HepG2 (cell line): Measurements from ENCODE around the gene ATG5. TPM values are rescaled to one million over a fixed set of nuclear protein-coding genes. Genes with fewer than 3 reads are reported as not detected.
A peak's percentile ranks its signal among the peaks of the same experiment; 100 is the strongest.

Source experiments
- GABPB1 ChIP-seq: IDR thresholded peaks from 2 replicates; pipeline ENCODE4 v1.6.1; 2016; ENCODE audit warnings: mild to moderate bottlenecking, missing genetic modification reagents, moderate library complexity, missing compliant biosample characterization
- HMGXB4 ChIP-seq, 2 experiments: sonication (generic) in 1 of 2; formaldehyde crosslinking in 1 of 2; IDR thresholded peaks; 2 replicates each; pipeline versions ENCODE4 v1.4.0 to v1.6.1; 2018 to 2020; ENCODE audit warnings: missing genetic modification reagents in 2 of 2, borderline replicate concordance in 1 of 2, low read depth in 1 of 2, mild to moderate bottlenecking in 1 of 2, missing biosample characterization in 1 of 2
- LCORL ChIP-seq, 2 experiments: fragments of 450-650 bp in 1 of 2; sonication (generic) in 1 of 2; formaldehyde crosslinking in 1 of 2; IDR thresholded peaks; 2 replicates each; pipeline versions ENCODE4 v1.5.0 to v1.6.1; 2017 to 2020; ENCODE audit warnings: antibody characterized with exemption in 1 of 2, missing genetic modification reagents in 1 of 2
- RAD21 ChIP-seq: fragments of 450-650 bp; formaldehyde crosslinking; IDR thresholded peaks from 2 replicates; pipeline ENCODE4 v1.5.0; 2020; ENCODE audit warnings: mild to moderate bottlenecking
- REPIN1 ChIP-seq: sonication (generic); formaldehyde crosslinking; IDR thresholded peaks from 2 replicates; pipeline ENCODE4 v1.8.0; 2022; ENCODE audit warnings: missing genetic modification reagents, low read depth, mild to moderate bottlenecking, borderline replicate concordance
- SYNCRIP ChIP-seq: fragments of 200-400 bp; formaldehyde crosslinking; IDR thresholded peaks from 2 replicates; pipeline ENCODE4 v1.6.1; 2018; ENCODE audit warnings: mild to moderate bottlenecking, low read depth, low read length; ENCODE audit not compliant: insufficient read depth
- ZBED4 ChIP-seq: sonication (generic); formaldehyde crosslinking; IDR thresholded peaks from 2 replicates; pipeline ENCODE4 v1.4.0; 2020; ENCODE audit warnings: missing genetic modification reagents, borderline replicate concordance
- ZBTB43 ChIP-seq: sonication (generic); formaldehyde crosslinking; conservative IDR thresholded peaks from 2 replicates; pipeline ENCODE4 v1.4.0; 2020; ENCODE audit warnings: missing genetic modification reagents
- ZBTB7B ChIP-seq: sonication (generic); formaldehyde crosslinking; IDR thresholded peaks from 2 replicates; pipeline ENCODE4 v1.4.0; 2020; ENCODE audit warnings: missing genetic modification reagents
- ZHX2 ChIP-seq, 2 experiments: sonication (generic) in 1 of 2; formaldehyde crosslinking in 1 of 2; IDR thresholded peaks; 2 replicates each; pipeline versions ENCODE4 v1.6.1 to v1.9.0; 2014 to 2022; ENCODE audit warnings: antibody characterized with exemption in 1 of 2, borderline replicate concordance in 1 of 2, inconsistent platforms in 1 of 2, low read depth in 1 of 2, missing genetic modification reagents in 1 of 2
- ZNF3 ChIP-seq: IDR thresholded peaks from 2 replicates; pipeline ENCODE4 v1.7.0; 2017; ENCODE audit warnings: inconsistent platforms
- ZNF34 ChIP-seq: sonication (generic); formaldehyde crosslinking; IDR thresholded peaks from 2 replicates; pipeline ENCODE4 v1.4.0; 2020; ENCODE audit warnings: mild to moderate bottlenecking, missing genetic modification reagents, borderline replicate concordance
- ZNF501 ChIP-seq: sonication (generic); formaldehyde crosslinking; IDR thresholded peaks from 2 replicates; pipeline ENCODE4 v1.5.1; 2020; ENCODE audit warnings: mild to moderate bottlenecking, moderate library complexity, missing genetic modification reagents
- ZNF660 ChIP-seq: sonication (generic); formaldehyde crosslinking; IDR thresholded peaks from 2 replicates; pipeline ENCODE4 v1.5.1; 2020; ENCODE audit warnings: mild to moderate bottlenecking, low read depth, missing genetic modification reagents, borderline replicate concordance
- polyA plus RNA-seq, 8 experiments: library from polyadenylated mRNA; depleted of rRNA in 3 of 8; stranded (reverse) in 7 of 8; unstranded in 1 of 8; fragments of >200 nt; fragmentation: Illumina TruSeq in 4 of 8; extraction: Trizol in 4 of 8; gene quantifications; 2 replicates each; pipeline versions ENCODE4 v1.2.1 to v1.2.3, GENCODE V29; 2011 to 2016; ENCODE audit warnings: low read depth in 4 of 8, missing spikeins in 1 of 8, mixed read lengths in 1 of 8; ENCODE audit not compliant: insufficient read depth in 1 of 8
- total RNA-seq, 5 experiments: library from RNA; depleted of rRNA; stranded (reverse); fragments of >200 nt; fragmentation: Illumina TruSeq; extraction: Trizol; gene quantifications; 2 replicates each; pipeline ENCODE4 v1.2.3, GENCODE V29; 2016; ENCODE audit warnings: low read depth in 1 of 5

The ATG5 gene
- total and polyA plus RNA-seq, 2 of the 13 experiments (the other 11 are each of a cell fraction or from before 2014, with no cell fraction given), result 21.3 to 48.0 TPM

GRCh38 chr6:106360410-106360988 lies 34.9 kb upstream of the ATG5 start, which contains the start of gene CRYBG1 (continued):
- TF ChIP-seq RAD21 (CRISPR knock-in tag) (peak; percentile 62), ZNF34 (CRISPR knock-in tag) (0 out of 2 replicates have a peak, but pooled peaks have one; percentile 45), ZNF3 (CRISPR knock-in tag) (no peak), REPIN1 (CRISPR knock-in tag) (0 out of 2 replicates have a peak, but pooled peaks have one; percentile 34), ZBTB7B (CRISPR knock-in tag) (0 out of 2 replicates have a peak, but pooled peaks have one; percentile 53), HMGXB4 (CRISPR knock-in tag; IDR thresholded peaks at IDR 0.05; ENCODE audit: borderline replicate concordance in 1 of 2, low read depth in 1 of 2) (peak; percentile 53 to 57; a peak in 2 of 4 replicates), SYNCRIP (no peak), ZBED4 (CRISPR knock-in tag) (0 out of 2 replicates have a peak, but pooled peaks have one; percentile 27), GABPB1 (CRISPR knock-in tag) (0 out of 2 replicates have a peak, but pooled peaks have one; percentile 18), ZNF660 (CRISPR knock-in tag) (no peak), LCORL (IDR thresholded peaks at IDR 0.05) (no peak), LCORL (CRISPR knock-in tag; IDR thresholded peaks at IDR 0.05) (peak; percentile 80), ZHX2 (IDR thresholded peaks at IDR 0.05; ENCODE audit: low read depth) (0 out of 2 replicates have a peak, but pooled peaks have one; percentile 30), ZHX2 (CRISPR knock-in tag; IDR thresholded peaks at IDR 0.05; ENCODE audit: borderline replicate concordance) (no peak), ZBTB43 (CRISPR knock-in tag) (no peak), ZNF501 (CRISPR knock-in tag) (peak; percentile 24; the same call in 1 of the 2 replicates)
